HG02623 (cell line): ENCODE measurements around the gene MCUB.
A peak's percentile ranks its signal among the peaks of the same experiment; 100 is the strongest.

Experiments
- ATAC-seq: cut with Tn5 transposase; IDR thresholded peaks from one replicate; pipeline ENCODE4 v1.9.1; 2021; ENCODE audit warnings: moderate library complexity; ENCODE audit not compliant: unreplicated experiment

The MCUB gene

DNA sequence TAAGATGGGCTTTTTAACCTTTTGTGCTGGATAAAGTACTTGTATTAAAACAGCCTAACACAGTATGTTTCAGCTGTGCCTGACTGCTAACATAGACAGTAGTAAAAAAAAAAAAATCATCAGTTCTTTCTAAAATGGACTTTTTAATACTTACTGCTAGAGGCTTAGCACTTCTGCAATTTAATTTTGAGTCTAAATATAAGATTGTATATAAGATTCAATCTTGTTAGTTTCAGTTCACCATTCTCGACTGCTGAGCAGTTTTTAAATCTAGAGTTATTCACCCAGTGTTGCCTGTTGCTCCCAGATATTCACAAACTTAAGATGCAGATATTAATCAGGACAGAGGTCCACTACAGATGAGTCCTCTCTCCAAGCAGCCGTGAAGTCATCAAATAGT lies 163.1 kb downstream of the MCUB start:
- ATAC-seq: no peak

DNA sequence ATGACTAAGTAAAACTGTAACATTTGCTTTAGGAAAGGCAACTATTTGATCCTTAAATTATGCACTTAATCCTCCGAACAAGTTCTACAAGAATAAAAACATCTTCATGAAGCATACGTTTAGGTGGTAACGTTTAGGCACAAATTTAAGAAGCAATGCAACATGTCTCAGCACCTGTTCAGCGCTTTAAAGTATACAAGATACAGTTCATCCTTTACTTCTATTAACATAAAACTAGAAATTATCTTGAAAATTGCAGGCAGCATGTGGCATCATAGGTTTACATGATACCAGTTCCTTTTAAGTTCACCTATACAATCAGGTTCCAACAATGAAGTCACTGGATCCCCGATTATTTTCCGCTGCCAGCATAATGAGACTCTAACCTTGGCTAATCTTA lies 168.3 kb downstream of the MCUB start:
- no peak for ATAC-seq

DNA sequence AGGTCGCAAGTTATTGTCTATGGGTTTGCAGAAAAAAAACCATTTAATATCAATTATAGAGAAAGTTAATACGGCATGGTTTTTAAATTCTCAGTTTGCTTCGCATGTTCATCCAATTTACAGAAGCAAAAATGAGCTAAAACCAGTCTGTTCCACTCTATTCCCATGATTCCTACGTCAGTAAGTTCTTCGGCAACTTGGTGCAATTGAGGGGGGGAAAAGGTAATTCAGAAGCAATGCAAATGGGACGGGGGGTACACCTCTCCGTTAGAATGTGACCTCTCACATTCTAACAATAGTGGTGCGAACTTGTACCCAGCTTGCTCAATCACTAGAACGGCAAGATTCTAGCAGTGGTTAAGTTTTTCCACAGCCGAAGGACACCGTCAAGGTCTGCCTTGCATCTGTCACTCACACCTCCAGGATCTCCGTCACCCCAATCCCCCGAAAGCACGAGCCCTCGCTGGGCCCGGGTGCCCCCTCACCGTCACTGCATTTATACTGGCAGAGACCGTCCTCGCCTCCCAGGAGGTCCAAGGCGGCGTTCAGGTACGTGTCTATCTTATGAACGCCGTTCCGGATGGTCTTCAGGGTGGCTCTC lies 169.2 kb downstream of the MCUB start:
- ATAC-seq: no peak

DNA sequence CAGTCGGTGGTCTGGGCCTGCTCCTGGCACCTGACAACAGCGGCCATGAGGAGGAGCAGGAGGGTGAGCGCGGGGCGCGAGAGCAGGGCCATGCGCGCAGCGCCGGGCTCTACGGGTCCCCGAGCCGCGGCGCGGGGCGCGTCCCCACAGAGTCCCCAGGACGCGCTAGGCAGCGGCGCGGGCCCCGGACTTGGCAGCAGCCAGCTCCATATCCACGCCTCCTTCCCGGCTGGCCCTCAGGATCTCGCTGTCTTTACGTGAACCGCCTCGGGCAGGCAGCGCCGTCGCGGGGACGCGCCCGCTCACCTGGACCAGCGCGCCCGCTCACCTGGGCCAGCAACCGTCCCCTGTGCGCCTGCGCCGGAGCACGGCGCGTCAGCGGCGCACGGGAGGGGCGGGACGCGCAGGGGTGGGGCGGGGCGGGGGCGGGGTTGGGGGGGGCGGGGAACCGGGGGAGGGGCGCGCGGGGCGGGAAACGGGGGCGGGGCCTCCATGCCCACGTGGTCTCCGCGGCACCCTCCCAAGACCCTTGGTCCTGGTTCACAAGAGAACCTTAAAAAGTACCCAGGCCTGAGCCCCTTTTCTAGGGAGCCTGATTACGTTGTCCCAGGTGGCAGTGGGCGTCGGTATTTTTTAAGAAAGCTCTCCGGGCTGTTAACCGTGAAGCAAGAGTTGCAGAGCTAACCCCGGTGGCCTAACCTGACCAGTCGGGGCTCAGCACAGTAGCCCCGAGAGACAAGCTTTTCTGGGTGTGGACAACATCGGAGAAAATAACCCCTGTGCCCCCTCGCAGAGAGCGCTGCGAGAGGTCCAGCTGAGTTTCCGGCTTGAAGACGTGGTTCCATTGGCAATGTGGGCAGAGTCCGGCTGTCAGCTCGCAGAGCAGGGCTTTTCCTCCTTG lies 169.9 kb downstream of the MCUB start, which contains the start of gene PLA2G12A:
TSS of gene PLA2G12A (minus strand) at position 353 of the 901 bp plus-strand sequence. CDS start at position 92, 261 bp downstream.
- peak; percentile 84 for ATAC-seq

DNA sequence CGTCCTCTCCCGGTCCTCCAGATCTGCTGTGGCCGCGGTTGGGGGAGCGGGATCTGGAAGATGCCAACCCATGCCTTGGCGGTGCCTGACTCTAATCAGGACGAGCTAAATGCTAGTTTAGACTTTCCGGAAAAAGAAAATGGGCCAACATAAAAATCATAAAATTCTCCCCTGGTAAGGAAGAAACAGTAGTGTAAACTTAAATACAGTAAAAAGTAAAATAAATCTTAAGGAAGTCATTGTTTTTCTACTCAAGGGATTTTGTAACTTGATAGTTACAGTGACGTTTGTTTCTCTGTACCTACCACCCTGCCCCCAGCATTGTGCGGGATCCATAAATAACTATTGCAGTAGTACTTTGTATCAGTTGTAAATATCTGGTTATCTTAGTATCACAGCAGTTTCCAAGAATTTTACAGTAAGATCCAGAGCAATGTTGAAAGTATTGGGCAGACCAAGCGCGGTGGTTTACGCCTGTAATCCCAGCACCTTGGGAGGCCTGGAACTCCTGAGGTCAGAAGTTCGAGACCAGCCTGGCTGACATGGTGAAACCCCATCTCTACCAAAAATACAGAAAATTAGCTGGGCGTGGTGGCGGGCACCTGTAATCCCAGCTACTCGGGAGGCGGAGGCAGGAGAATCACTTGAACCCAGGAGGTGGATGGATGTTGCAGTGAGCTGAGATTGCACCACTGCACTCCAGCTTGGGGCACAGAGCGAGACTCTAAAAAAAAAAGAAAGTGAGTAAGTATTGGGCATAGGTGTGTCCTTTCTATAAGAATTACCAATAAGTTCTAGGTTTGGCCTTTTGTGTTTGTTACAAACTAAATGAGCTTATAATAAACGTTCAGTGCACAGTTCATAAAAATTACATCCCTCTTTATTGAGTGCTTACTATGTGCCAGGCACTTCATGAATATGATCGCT lies 170.8 kb downstream of the MCUB start:
- ATAC-seq: no peak

DNA sequence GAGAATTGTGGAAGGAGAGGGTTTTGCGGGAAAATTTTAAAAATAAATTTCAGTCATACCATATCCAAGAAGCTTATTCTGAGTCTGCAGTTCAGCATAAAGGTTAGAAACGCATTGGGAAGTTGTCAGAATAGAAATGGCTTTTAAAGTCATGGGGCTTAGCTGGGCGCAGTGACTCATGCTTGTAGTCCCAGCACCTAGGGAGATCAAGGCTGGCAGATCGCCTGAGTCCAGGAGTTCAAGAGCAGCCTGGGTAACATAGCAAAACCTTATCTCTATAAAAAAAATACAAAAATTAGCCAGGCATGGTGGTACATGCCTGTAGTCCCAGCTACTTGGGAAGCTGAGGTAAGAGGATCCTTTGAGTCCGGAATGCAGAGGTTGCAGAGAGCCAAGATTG lies 173.7 kb downstream of the MCUB start:
- no peak for ATAC-seq

DNA sequence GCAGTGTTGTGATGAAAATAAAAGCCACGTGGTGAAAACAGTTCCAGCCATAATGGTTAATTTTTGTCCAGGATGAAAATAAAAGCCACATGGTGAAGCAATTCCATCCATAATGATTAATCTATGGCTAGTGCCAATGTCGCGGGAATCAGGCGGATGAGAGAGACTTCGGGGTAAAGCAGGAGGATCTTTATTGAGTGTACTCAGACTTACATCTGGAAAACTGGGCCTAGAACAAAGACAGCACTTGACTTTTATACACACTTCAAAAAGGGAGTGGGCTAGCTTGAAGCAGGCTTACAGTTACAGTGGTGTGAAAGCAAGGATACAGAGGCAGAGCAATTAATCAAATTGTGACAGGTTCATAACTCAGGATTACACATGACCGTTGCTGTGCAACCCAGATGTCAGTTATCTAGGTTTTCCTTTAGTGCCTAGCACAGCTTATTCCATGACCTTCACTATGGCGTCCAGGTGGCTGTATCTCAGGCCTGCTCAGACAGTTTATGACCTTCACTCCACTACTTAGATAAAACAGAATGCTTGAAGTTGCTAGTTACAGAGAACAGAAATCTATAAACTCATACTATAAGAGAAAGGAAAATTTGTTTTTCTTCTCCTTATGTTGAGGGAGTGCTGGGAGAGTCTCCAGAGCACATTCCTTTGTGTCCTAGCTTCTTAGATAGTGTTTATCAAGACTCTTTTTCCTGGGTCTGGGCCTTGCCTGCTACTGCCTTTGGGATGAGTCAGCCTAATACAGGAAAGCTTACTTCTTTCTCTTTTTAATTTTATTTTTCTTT lies 175.7 kb downstream of the MCUB start:
- ATAC-seq: no peak
